Activated naive CD4-positive, alpha-beta T cell treated with anti-CD3 and anti-CD28 coated beads for 36 hours (primary cell): ENCODE data around the gene SRPK3. TPM values are rescaled to one million over a fixed set of nuclear protein-coding genes. Genes with fewer than 3 reads are reported as not detected.
"Not testable (repeated sequence)": the region's sequence is repeated elsewhere in the genome, so short reads cannot be mapped to it uniquely, and the experiment has no call there.

Source experiments
- CTCF ChIA-PET: fragments of 350-600 bp; sonication (Branson Sonifier 250); formaldehyde crosslinking; loops from one replicate; lab custom pipeline; 2021; ENCODE audit warnings: antibody characterized with exemption; lab: Charles Lee
- DNase-seq: peaks from one replicate; pipeline ENCODE4 v3.0.0-alpha.2; 2020
- H3K27ac Mint-ChIP-seq: one replicate; pipeline ENCODE4 v1.8.0; 2021; ENCODE audit warnings: mild to moderate bottlenecking, mixed read lengths
- H3K27me3 Mint-ChIP-seq: one replicate; pipeline ENCODE4 v1.8.0; 2021; ENCODE audit warnings: low read depth, mixed read lengths
- H3K36me3 Mint-ChIP-seq: one replicate; pipeline ENCODE4 v1.8.0; 2021; ENCODE audit warnings: low read depth, mixed read lengths
- H3K4me1 Mint-ChIP-seq: one replicate; pipeline ENCODE4 v1.8.0; 2021; ENCODE audit warnings: low read depth, mixed read lengths
- H3K4me3 Mint-ChIP-seq: one replicate; pipeline ENCODE4 v1.8.0; 2021; ENCODE audit warnings: mild to moderate bottlenecking, moderate library complexity, mixed read lengths
- H3K9me3 Mint-ChIP-seq: one replicate; pipeline ENCODE4 v1.8.0; 2021; ENCODE audit warnings: mixed read lengths
- intact Hi-C: fragments of 100-400 bp; cut with micrococcal nuclease; formaldehyde crosslinking; loops from one replicate; pipeline ENCODE4 v1.15.1; 2023
- total RNA-seq, 2 experiments: library from RNA; stranded (reverse); gene quantifications; one replicate each; pipeline ENCODE4 v1.2.3, GENCODE V29; 2021

Gene SRPK3
- total RNA-seq, 2 experiments from 2014 or later: not detected

- peak; percentile 55 for DNase-seq
- CTCF ChIA-PET: interaction anchor here (1.0 kb wide), 2 partner anchors 31 to 73 kb away, joined by 3 to 4 read pairs; no protein-coding TSS in a partner anchor
- Mint-ChIP-seq H3K4me1 (peaks cover 26% of the 10 kb centered on the region), H3K27ac (peak overlapping the region; percentile 26), H3K36me3 (no peaks in the 10 kb centered on the region), H3K4me3 (peak overlapping the region; percentile 34), H3K9me3 (no peaks in the 10 kb centered on the region), H3K27me3 (peaks cover 5% of the 10 kb centered on the region)
- intact Hi-C loops: loop anchor here (2.0 kb wide), 1 partner anchor 15 kb away; the partner anchor contains the start of genes ABCD1 and BCAP31
Observed at GRCh38 chrX:153739754-153740486, 40.9 kb upstream of the SRPK3 start.

GRCh38 chrX:153740631-153741222, 40.1 kb upstream of the SRPK3 start:
- peak overlapping the region; percentile 26 for H3K27ac Mint-ChIP-seq
- H3K9me3 Mint-ChIP-seq: no peaks in the 10 kb centered on the region

GRCh38 chrX:153741446-153741845, 39.4 kb upstream of the SRPK3 start:
- Mint-ChIP-seq H3K27ac (no peak overlapping the region), H3K36me3 (no peaks in the 10 kb centered on the region), H3K9me3 (no peaks in the 10 kb centered on the region), H3K27me3 (peaks cover 6% of the 10 kb centered on the region), H3K4me1 (peaks cover 19% of the 10 kb centered on the region), H3K4me3 (no peak overlapping the region)
- DNase-seq: no peak
- intact Hi-C loops: no loop called here
- CTCF ChIA-PET: no interaction called here

More at GRCh38 chrX:153740631-153741222, 40.1 kb upstream of the SRPK3 start:
- H3K36me3 Mint-ChIP-seq: no peaks in the 10 kb centered on the region
- CTCF ChIA-PET: interaction anchor here (1.0 kb wide), 1 partner anchor 74 kb away, joined by 3 read pairs; no protein-coding TSS in a partner anchor
- peaks cover 6% of the 10 kb centered on the region for H3K27me3 Mint-ChIP-seq
- peaks cover 19% of the 10 kb centered on the region for H3K4me1 Mint-ChIP-seq
- intact Hi-C loops: no loop called here
- H3K4me3 Mint-ChIP-seq: no peak overlapping the region
- DNase-seq: no peak

- H3K9me3 Mint-ChIP-seq, H3K27me3 Mint-ChIP-seq, H3K27ac Mint-ChIP-seq, DNase-seq, H3K4me3 Mint-ChIP-seq, H3K36me3 Mint-ChIP-seq, intact Hi-C loops: not testable (repeated sequence)
- H3K4me1 Mint-ChIP-seq: peaks cover 19% of the 10 kb centered on the region
- CTCF ChIA-PET: interaction anchor here (1.1 kb wide), 1 partner anchor 75 kb away, joined by 3 read pairs; no protein-coding TSS in a partner anchor
Observed at GRCh38 chrX:153742111-153742510, 38.7 kb upstream of the SRPK3 start.

GRCh38 chrX:153742796-153743467, 37.9 kb upstream of the SRPK3 start:
- CTCF ChIA-PET: interaction anchor here (1.1 kb wide), 1 partner anchor 74 kb away, joined by 3 read pairs; no protein-coding TSS in a partner anchor
- H3K27ac Mint-ChIP-seq: not testable (repeated sequence)

GRCh38 chrX:153743468-153744209, 37.2 kb upstream of the SRPK3 start:
- CTCF ChIA-PET, DNase-seq, H3K27ac Mint-ChIP-seq, intact Hi-C loops, H3K9me3 Mint-ChIP-seq, H3K4me3 Mint-ChIP-seq, H3K27me3 Mint-ChIP-seq, H3K36me3 Mint-ChIP-seq: not testable (repeated sequence)
- H3K4me1 Mint-ChIP-seq: peaks cover 19% of the 10 kb centered on the region

More at GRCh38 chrX:153742796-153743467, 37.9 kb upstream of the SRPK3 start:
- DNase-seq, H3K4me3 Mint-ChIP-seq, H3K27me3 Mint-ChIP-seq, intact Hi-C loops, H3K36me3 Mint-ChIP-seq, H3K9me3 Mint-ChIP-seq: not testable (repeated sequence)
- H3K4me1 Mint-ChIP-seq: peaks cover 19% of the 10 kb centered on the region

GRCh38 chrX:153744210-153745066, 36.4 kb upstream of the SRPK3 start:
- intact Hi-C loops: no loop called here
- CTCF ChIA-PET: no interaction called here
- DNase-seq: no peak
- Mint-ChIP-seq H3K9me3 (no peaks in the 10 kb centered on the region), H3K4me3 (no peak overlapping the region), H3K4me1 (peaks cover 18% of the 10 kb centered on the region), H3K27me3 (peaks cover 6% of the 10 kb centered on the region), H3K27ac (no peak overlapping the region), H3K36me3 (no peaks in the 10 kb centered on the region)

GRCh38 chrX:153745067-153745433, 35.8 kb upstream of the SRPK3 start:
- not testable (repeated sequence) for H3K27me3 Mint-ChIP-seq

GRCh38 chrX:153746359-153746758, 34.5 kb upstream of the SRPK3 start:
- Mint-ChIP-seq H3K27ac (no peak overlapping the region), H3K36me3 (no peaks in the 10 kb centered on the region), H3K27me3 (peaks cover 6% of the 10 kb centered on the region), H3K4me1 (peaks cover 4% of the 10 kb centered on the region), H3K4me3 (no peak overlapping the region), H3K9me3 (no peaks in the 10 kb centered on the region)
- intact Hi-C loops: no loop called here
- CTCF ChIA-PET: no interaction called here
- DNase-seq: no peak

More at GRCh38 chrX:153745067-153745433, 35.8 kb upstream of the SRPK3 start:
- intact Hi-C loops, H3K36me3 Mint-ChIP-seq, DNase-seq, H3K9me3 Mint-ChIP-seq, H3K4me3 Mint-ChIP-seq, CTCF ChIA-PET, H3K27ac Mint-ChIP-seq: not testable (repeated sequence)
- H3K4me1 Mint-ChIP-seq: peaks cover 12% of the 10 kb centered on the region

GRCh38 chrX:153746991-153747390, 33.9 kb upstream of the SRPK3 start:
- intact Hi-C loops, H3K4me1 Mint-ChIP-seq, H3K36me3 Mint-ChIP-seq, H3K4me3 Mint-ChIP-seq, H3K9me3 Mint-ChIP-seq, CTCF ChIA-PET, H3K27ac Mint-ChIP-seq, H3K27me3 Mint-ChIP-seq, DNase-seq: not testable (repeated sequence)

GRCh38 chrX:153749017-153749416, 31.8 kb upstream of the SRPK3 start:
- DNase-seq, H3K9me3 Mint-ChIP-seq, intact Hi-C loops, H3K27ac Mint-ChIP-seq, H3K4me1 Mint-ChIP-seq, CTCF ChIA-PET, H3K4me3 Mint-ChIP-seq, H3K27me3 Mint-ChIP-seq, H3K36me3 Mint-ChIP-seq: not testable (repeated sequence)
